Activated naive CD4-positive, alpha-beta T cell treated with anti-CD3 and anti-CD28 coated beads, Interleukin-2, amount 50 U/mL, for 24 hours (primary cell): ENCODE data around the gene TMEM123.

Experiments used
- H3K27ac Mint-ChIP-seq: one replicate; pipeline ENCODE4 v1.8.0; 2021; ENCODE audit warnings: mild to moderate bottlenecking, mixed read lengths
- H3K27me3 Mint-ChIP-seq: one replicate; pipeline ENCODE4 v1.8.0; 2021; ENCODE audit warnings: mixed read lengths
- H3K36me3 Mint-ChIP-seq: one replicate; pipeline ENCODE4 v1.8.0; 2021; ENCODE audit warnings: mixed read lengths
- H3K4me1 Mint-ChIP-seq: one replicate; pipeline ENCODE4 v1.8.0; 2021; ENCODE audit warnings: mixed read lengths
- H3K4me3 Mint-ChIP-seq: one replicate; pipeline ENCODE4 v1.8.0; 2021; ENCODE audit warnings: mild to moderate bottlenecking, mixed read lengths
- H3K9me3 Mint-ChIP-seq: one replicate; pipeline ENCODE4 v1.8.0; 2021; ENCODE audit warnings: mixed read lengths

The TMEM123 gene, protein sequence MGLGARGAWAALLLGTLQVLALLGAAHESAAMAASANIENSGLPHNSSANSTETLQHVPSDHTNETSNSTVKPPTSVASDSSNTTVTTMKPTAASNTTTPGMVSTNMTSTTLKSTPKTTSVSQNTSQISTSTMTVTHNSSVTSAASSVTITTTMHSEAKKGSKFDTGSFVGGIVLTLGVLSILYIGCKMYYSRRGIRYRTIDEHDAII

DNA sequence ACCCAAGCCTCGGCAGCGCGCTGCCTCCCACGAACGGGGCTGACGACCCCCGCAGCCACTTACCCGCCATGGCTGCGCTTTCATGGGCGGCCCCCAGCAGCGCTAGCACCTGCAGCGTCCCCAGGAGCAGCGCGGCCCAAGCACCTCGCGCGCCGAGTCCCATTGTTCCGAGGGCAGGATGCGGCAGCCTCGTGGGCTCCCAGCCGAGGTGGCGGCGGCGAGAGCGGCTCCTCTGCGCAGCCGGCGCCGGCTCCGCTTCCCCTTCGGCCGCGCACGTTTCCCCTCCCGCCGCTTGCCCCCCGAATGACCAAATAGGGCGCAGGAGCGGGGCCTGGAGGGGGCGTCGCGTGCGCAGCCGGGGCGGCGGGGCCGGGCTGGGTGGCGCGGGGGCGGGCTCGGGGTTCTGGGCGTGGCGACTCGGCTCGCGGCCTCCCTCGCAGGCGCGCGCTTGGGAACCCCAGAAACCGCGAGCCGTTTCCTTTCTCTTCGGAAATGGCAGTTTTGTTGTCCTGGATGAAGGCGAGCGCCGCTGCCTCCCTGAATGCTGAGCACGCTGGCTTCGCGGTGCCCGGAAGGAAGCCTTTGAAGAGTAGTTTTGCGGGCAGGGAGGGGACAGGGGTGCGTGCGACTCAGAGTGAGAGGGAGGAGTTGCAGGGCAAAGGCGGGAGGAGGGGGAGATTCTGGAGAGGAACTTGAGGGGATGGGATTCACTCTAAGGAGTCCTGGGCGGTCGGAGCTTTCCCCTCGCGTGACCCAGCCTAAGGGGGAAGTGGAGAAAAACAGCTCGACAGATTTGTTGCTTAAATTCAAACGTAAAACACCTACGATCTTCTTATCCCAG is at the start of gene TMEM123:
Gene TMEM123 (minus strand): TSS at position 305 of the 841 bp plus-strand sequence. CDS start 142 bp downstream, at position 163.
- H3K4me1 Mint-ChIP-seq: peaks cover 77% of the 10 kb centered on the region
- H3K9me3 Mint-ChIP-seq: no peaks in the 10 kb centered on the region
- no peaks in the 10 kb centered on the region for H3K27me3 Mint-ChIP-seq
- H3K4me3 Mint-ChIP-seq: peak within 1 kb of the TSS; percentile 94
- H3K27ac Mint-ChIP-seq: peak within 1 kb of the TSS; percentile 98
- H3K36me3 Mint-ChIP-seq: peaks cover 9% of the 10 kb centered on the region

DNA sequence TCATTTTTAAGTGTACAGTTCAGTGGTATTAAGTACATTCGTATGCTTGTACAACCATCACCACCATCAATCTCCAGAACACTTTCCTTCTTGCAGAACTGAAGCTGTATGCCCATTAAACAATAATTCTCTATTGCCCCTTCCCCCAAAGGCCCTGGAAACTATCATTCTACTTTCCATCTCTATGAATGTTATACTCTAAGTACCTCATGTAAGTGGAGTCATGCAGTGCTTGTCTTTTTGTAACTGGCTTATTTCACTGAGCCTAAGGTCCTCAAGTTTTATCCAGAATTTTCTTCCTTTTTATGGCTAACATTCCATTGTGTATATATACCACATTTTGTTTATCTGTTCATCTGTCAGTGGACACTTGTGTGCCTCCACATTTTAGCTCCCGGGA is 48.3 kb upstream of the TMEM123 start:
- no peaks in the 10 kb centered on the region for H3K9me3 Mint-ChIP-seq
- no peaks in the 10 kb centered on the region for H3K27me3 Mint-ChIP-seq
- H3K36me3 Mint-ChIP-seq: no peaks in the 10 kb centered on the region
- H3K4me3 Mint-ChIP-seq: no peak overlapping the region
- no peaks in the 10 kb centered on the region for H3K4me1 Mint-ChIP-seq
- no peak overlapping the region for H3K27ac Mint-ChIP-seq

DNA sequence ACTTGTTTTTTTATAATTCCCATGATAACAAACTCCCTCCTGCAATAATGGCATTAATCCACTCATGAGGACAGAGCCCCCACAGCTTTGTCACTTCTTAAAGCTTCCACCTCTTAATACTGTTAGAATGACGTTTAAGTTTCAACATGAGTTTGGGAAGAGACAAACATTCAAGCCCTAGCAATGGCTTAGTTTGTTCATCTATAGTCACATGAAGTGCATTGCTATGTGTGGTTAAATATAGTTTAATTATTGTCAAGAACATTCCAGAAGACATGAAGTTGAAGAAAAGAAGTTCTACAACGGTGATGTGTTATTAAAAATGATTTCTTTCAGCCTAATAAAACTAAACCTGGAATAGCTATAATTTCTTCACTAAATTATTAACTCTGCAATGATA is 47.4 kb upstream of the TMEM123 start:
- H3K4me1 Mint-ChIP-seq: peaks cover 7% of the 10 kb centered on the region
- no peak overlapping the region for H3K4me3 Mint-ChIP-seq
- H3K27ac Mint-ChIP-seq: no peak overlapping the region
- no peaks in the 10 kb centered on the region for H3K36me3 Mint-ChIP-seq
- no peaks in the 10 kb centered on the region for H3K9me3 Mint-ChIP-seq
- no peaks in the 10 kb centered on the region for H3K27me3 Mint-ChIP-seq

DNA sequence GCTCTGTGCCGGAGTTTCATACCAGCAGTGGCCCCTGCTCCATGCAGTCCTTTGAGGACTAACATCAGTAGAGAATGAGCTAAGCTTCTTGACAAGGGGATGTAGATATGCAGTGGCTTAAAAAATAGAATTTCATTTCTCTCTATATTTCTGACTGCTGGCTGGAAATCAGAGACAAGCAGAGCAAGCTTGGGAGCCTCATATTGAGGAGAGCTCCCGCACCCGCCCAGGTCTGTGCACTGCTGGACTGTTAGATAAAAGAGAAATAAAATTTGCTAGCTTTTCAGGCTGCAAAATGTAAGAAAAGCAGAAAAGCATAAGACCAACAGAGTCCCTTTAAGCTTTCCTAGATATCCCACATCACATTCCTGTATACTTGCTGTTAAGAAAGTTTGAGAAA is 46.6 kb upstream of the TMEM123 start:
- no peaks in the 10 kb centered on the region for H3K9me3 Mint-ChIP-seq
- no peak overlapping the region for H3K27ac Mint-ChIP-seq
- no peaks in the 10 kb centered on the region for H3K27me3 Mint-ChIP-seq
- H3K4me3 Mint-ChIP-seq: no peak overlapping the region
- H3K36me3 Mint-ChIP-seq: no peaks in the 10 kb centered on the region
- H3K4me1 Mint-ChIP-seq: peaks cover 7% of the 10 kb centered on the region

DNA sequence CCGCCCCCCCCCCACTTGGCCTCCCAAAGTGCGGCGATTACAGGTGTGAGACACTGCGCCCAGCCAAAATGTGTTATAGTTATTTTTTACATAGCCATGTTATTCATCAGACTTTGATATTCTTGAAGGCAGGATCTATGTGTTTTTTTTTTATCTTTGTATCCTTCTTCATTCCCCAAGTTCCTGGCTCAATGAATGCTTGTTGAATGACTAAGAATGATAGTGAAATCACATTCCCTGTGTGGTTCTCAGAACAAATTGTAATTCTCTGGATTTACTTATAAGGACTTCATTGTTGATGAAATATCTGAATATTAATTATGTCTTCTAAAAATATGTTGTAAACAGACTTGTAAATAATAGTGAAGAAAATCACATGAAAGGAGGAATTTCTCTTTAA is 44.5 kb upstream of the TMEM123 start:
- Mint-ChIP-seq H3K36me3 (no peaks in the 10 kb centered on the region), H3K4me1 (peaks cover 14% of the 10 kb centered on the region), H3K9me3 (no peaks in the 10 kb centered on the region), H3K4me3 (no peak overlapping the region), H3K27ac (no peak overlapping the region), H3K27me3 (no peaks in the 10 kb centered on the region)

DNA sequence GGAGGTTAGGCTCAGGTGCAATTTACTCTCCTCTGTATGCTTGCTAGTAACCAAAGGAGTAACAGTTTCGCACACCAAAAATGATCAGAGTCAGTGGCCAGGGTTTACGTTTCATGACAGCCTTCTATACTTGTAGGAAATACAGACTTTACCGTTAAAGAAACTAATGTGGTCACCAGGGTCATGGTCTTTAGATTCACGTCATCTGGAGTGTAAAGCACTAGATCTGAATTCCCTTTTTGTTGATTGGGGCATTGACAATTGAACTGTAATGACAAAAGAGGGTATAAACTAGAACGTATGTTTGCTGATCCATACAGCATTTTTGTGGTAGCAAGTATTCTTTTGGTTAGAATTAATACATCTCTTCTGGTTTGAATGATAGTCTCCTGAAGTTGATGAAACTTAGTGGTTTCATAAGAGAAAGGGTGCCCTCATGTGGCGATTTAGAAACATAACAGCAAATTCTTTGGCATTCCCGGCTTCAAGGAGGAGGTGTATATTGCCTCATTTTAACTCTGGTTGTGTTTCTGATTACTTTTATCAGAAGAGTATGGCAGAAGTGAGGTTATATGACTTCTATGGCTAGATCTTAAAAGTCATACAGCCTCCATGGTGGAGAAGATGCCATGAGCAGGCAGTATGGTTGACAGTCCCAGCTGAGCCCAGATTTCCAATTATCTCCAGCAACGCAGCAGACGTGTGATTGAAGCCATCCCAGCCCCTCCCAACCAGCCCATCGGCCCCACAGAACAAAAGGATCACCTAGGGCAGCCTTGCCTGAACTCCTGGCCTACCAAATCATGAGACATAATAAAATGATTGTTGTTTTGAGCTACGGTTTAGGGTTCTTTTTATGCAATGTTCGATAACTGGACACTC is 42.8 kb upstream of the TMEM123 start:
- Mint-ChIP-seq H3K4me1 (peaks cover 19% of the 10 kb centered on the region), H3K9me3 (no peaks in the 10 kb centered on the region), H3K36me3 (no peaks in the 10 kb centered on the region), H3K27ac (peak overlapping the region; percentile 17), H3K4me3 (no peak overlapping the region), H3K27me3 (no peaks in the 10 kb centered on the region)

DNA sequence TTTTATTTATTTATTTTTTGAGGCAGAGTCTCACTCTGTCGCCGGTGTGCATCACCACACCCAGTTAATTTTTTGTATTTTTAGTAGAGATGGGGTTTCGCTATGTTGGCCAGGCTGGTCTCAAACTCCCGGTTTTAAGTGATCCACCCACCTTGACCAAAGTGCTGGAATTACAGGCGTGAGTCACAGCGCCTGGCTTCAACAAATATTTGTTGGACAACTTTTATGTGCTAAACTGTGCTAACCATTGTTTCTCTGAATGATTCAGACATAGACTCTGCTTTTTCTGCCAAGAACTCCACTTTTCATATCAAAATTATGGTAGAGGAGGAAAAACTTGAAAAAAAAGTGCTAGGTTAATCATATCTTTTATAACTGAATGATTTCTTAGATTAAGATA is 41.7 kb upstream of the TMEM123 start:
- no peak overlapping the region for H3K4me3 Mint-ChIP-seq
- H3K27ac Mint-ChIP-seq: no peak overlapping the region
- H3K36me3 Mint-ChIP-seq: no peaks in the 10 kb centered on the region
- H3K4me1 Mint-ChIP-seq: peaks cover 27% of the 10 kb centered on the region
- no peaks in the 10 kb centered on the region for H3K9me3 Mint-ChIP-seq
- H3K27me3 Mint-ChIP-seq: no peaks in the 10 kb centered on the region

DNA sequence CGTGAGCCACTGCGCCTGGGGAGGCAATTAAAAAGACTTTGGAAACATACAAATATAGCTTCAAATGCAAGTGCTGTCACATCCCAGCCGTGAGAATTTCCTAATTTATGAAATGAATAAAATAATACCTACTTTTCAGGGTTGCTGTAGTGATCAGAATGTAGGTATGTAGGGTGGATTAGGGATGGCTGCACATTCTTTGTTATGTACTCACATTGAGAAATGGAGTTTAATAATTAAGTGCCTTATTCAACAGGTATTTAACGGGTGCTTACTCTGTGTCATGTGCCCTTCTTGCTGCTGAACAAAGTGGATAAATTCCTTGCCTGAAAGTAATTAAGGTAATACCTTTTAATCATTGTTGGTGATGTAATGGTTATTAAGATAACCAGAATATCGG is 41.0 kb upstream of the TMEM123 start:
- no peak overlapping the region for H3K27ac Mint-ChIP-seq
- H3K27me3 Mint-ChIP-seq: no peaks in the 10 kb centered on the region
- no peaks in the 10 kb centered on the region for H3K36me3 Mint-ChIP-seq
- H3K9me3 Mint-ChIP-seq: no peaks in the 10 kb centered on the region
- peaks cover 30% of the 10 kb centered on the region for H3K4me1 Mint-ChIP-seq
- H3K4me3 Mint-ChIP-seq: no peak overlapping the region

DNA sequence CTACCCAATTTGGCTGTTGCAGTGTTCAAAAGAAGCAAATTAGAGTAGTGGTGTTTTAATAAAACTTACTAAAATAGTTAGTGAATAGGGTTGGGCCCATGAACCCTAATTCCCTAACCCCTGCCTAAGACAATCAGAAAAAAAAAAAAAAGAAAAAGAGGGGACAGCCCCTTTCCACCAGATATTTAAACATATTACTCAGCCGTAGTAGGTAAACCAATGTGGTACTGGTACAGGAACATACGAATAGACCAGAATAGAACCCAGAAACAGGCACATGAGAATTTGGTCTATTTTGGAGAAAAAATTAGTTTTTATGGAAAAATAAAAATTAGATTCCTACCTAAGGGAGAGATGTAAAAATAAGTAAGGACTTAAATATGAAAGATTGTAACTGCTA is 39.4 kb upstream of the TMEM123 start:
- H3K9me3 Mint-ChIP-seq: no peaks in the 10 kb centered on the region
- H3K27ac Mint-ChIP-seq: no peak overlapping the region
- H3K27me3 Mint-ChIP-seq: no peaks in the 10 kb centered on the region
- peaks cover 38% of the 10 kb centered on the region for H3K4me1 Mint-ChIP-seq
- no peak overlapping the region for H3K4me3 Mint-ChIP-seq
- no peaks in the 10 kb centered on the region for H3K36me3 Mint-ChIP-seq

DNA sequence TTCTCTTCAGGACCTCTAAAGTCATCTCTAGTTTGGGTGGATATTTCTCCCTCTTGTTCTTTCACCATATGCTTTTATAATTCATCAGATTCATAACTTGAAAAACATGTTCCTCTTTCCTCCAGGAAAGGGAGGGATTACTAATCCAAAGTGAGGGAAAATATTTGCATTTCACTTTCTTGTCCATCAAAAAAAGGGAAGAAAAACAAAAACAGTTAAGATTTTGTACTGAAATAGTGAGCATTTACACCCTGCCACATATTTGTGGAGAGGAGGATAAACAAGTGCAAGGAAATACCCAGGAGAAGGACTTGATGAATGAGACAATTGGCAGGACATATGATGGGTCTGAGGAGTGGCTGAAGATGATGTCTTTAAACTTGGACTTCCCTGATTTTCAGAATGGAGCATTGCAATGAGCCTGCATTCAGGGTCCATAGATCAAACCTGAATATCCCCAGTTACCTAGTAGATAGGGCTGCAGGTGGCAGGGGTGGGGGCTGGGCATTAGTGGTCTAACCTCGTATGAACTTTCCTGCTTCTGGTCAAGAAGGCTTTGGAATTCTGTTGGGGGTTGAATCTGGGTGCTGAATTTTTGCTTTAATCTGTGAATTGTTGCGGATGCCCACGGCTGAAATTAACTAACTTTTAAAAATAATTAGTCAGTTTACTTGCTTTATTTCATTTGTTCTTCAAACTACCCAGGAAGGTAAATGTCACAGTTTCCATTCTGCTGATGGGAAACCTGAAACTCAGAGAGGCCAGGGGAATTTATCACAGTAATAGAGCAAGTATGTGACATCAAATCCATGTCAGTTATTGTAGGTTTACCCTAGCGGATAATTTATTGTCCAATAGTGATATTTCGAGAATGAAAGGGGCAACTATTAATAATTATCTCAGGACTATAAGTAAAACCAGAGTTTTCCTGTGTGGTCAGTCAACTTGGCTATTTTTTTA is 36.9 kb upstream of the TMEM123 start:
- Mint-ChIP-seq H3K9me3 (no peaks in the 10 kb centered on the region), H3K4me3 (no peak overlapping the region), H3K36me3 (no peaks in the 10 kb centered on the region), H3K27ac (peak overlapping the region; percentile 3), H3K27me3 (no peaks in the 10 kb centered on the region), H3K4me1 (peaks cover 31% of the 10 kb centered on the region)

DNA sequence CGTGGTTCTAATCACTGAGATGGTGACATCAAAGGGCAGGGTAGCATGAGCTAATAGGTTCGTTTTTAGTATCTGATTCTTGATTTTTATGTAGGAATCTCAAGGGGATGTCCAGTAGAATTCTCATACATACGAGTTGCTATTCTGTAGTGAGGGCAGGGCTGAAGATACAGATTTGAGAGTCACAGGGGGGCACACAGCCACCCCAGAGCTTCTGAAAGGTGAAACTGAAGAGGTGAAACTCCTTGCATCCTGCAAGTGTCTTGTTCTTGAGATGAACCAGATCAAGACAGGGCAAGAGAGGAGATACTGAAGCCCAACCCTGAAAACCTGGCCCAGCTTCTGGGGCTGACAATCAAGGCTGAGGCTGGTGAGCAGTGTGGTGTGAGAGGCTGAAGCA is 35.6 kb upstream of the TMEM123 start:
- H3K27me3 Mint-ChIP-seq: no peaks in the 10 kb centered on the region
- H3K4me1 Mint-ChIP-seq: peaks cover 31% of the 10 kb centered on the region
- no peak overlapping the region for H3K4me3 Mint-ChIP-seq
- H3K9me3 Mint-ChIP-seq: no peaks in the 10 kb centered on the region
- no peaks in the 10 kb centered on the region for H3K36me3 Mint-ChIP-seq
- H3K27ac Mint-ChIP-seq: no peak overlapping the region

DNA sequence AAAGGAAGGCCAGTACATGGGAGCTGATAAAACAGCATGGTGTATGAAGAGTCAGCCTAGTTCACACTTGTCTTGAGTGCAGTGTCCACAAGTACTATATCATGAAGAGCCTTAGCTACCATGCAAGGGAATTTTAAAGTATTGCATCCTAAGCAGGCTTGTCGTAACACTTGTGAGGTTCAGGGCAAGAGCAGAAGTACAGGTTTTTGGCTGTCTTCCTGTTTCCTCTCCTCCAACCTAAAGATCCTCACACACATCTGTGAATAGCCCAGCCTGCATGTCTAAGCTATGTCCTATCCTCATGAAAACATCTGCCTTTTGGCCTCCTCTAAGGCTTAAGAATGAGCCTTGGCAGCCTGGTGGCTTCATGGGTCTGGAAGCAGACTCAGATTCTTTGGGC is 34.6 kb upstream of the TMEM123 start:
- Mint-ChIP-seq H3K27me3 (no peaks in the 10 kb centered on the region), H3K27ac (no peak overlapping the region), H3K9me3 (no peaks in the 10 kb centered on the region), H3K36me3 (no peaks in the 10 kb centered on the region), H3K4me3 (no peak overlapping the region), H3K4me1 (peaks cover 25% of the 10 kb centered on the region)

DNA sequence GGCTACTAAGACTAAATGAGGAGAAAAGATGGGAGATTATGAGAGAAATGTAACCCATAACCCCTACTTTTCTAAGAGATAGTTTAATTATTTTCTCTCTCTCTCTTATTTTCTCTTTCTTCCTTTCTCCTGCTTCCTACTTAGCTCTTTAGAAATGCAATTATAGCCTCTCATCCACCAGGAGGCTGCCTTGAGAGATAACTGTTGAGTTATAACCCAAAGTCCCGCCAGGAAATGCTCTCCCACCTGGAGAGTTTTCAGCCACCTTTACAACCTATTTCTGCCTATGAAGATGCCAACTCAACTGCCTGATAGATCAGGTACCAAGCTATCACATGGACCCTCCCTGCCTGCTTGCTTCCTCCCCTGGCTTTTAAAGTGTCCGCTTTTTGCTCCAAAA is 34.0 kb upstream of the TMEM123 start:
- Mint-ChIP-seq H3K4me3 (no peak overlapping the region), H3K36me3 (no peaks in the 10 kb centered on the region), H3K9me3 (no peaks in the 10 kb centered on the region), H3K27ac (no peak overlapping the region), H3K27me3 (no peaks in the 10 kb centered on the region), H3K4me1 (peaks cover 19% of the 10 kb centered on the region)

DNA sequence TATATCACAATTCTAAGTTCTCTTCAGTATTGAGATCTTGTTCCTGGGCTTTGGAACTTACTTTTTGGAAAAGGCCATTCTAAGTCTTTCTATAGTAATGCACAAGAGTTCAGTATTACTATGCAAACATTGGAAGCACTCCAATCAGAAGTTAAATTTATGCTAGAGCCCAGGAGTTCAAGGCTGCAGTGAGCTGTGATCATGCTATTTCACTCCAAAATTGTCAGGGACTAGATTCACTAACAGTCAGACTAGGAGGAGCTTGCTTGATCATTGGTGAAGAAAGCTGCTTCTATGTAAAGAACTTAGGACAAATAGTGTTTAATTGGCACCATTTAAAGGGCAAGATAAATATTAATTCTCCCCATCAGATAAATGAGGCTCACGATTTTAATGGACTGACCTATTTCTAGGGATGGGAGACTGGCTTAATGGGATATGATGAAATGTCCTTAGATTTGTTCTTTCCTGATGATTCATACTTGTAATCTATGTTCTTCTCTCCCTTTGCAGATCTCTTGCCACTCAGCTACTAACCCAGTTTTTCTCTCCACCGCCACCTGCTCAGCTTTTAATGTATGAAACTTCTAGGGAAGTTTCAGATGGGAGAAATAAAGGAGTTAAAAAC is 32.6 kb upstream of the TMEM123 start:
- Mint-ChIP-seq H3K27ac (no peak overlapping the region), H3K9me3 (no peaks in the 10 kb centered on the region), H3K27me3 (no peaks in the 10 kb centered on the region)

More for the DNA sequence above, 32.6 kb upstream of the TMEM123 start:
- Mint-ChIP-seq H3K4me1 (peaks cover 22% of the 10 kb centered on the region), H3K36me3 (no peaks in the 10 kb centered on the region), H3K4me3 (no peak overlapping the region)
